Measurements from ENCODE around the gene SP9. TPM values are rescaled to one million over a fixed set of nuclear protein-coding genes. Genes with fewer than 3 reads are reported as not detected.

The SP9 gene
- total and polyA plus RNA-seq, 9 of the 15 experiments (the other 6 are each of a cell fraction or from before 2014, with no cell fraction given) = 0.04 to 0.23 (median 0.11) TPM; not detected in 3

GRCh38 chr2:174336501-174337336 lies 2.0 kb downstream of the SP9 start (continued):
- TF ChIP-seq ZNF583 (CRISPR knock-in tag; IDR thresholded peaks at IDR 0.05) (peak; percentile 41; the same call in 1 of the 2 replicates), ZNF140 (CRISPR knock-in tag; IDR thresholded peaks at IDR 0.05) (no peak), ZNF184 (CRISPR knock-in tag; IDR thresholded peaks at IDR 0.05) (no peak), SAFB2 (IDR thresholded peaks at IDR 0.05; ENCODE audit: borderline replicate concordance, low read depth, low read length, severe bottlenecking) (no peak), POLR2B (IDR thresholded peaks at IDR 0.05; ENCODE audit: low read depth, partially characterized antibody) (no peak), IRF1 (CRISPR knock-in tag; IDR thresholded peaks at IDR 0.05; ENCODE audit: borderline replicate concordance) (no peak; the same call in 1 of the 2 replicates), NFYB (IDR thresholded peaks at IDR 0.05; ENCODE audit: extremely low read depth, insufficient read length) (no peak), MTA1 (IDR thresholded peaks at IDR 0.05; ENCODE audit: borderline replicate concordance) (no peak), ZHX1 (conservative IDR thresholded peaks at IDR 0.05; ENCODE audit: low read length) (no peak), ZNF764 (CRISPR knock-in tag; IDR thresholded peaks at IDR 0.05; ENCODE audit: low read depth) (no peak), BDP1 (IDR thresholded peaks at IDR 0.05; ENCODE audit: insufficient read depth, insufficient read length) (no peak), THAP7 (CRISPR knock-in tag; IDR thresholded peaks at IDR 0.05) (no peak), MTA2 (IDR thresholded peaks at IDR 0.05; ENCODE audit: low read depth) (no peak), FIP1L1 (IDR thresholded peaks at IDR 0.05; ENCODE audit: low read depth, low read length, poor library complexity, severe bottlenecking) (peak; percentile 76), GTF2B (IDR thresholded peaks at IDR 0.05; ENCODE audit: extremely low read depth, insufficient read length) (no peak), SMAD4 (CRISPR knock-in tag; conservative IDR thresholded peaks at IDR 0.05) (peak; percentile 39; the same call in 1 of the 2 replicates), ZNF133 (CRISPR knock-in tag; IDR thresholded peaks at IDR 0.05) (no peak), FOS (IDR thresholded peaks at IDR 0.05; ENCODE audit: extremely low read depth, insufficient read length) (no peak), STAG1 (CRISPR knock-in tag; IDR thresholded peaks at IDR 0.05; ENCODE audit: borderline replicate concordance) (peak; percentile 42), ZNF311 (CRISPR knock-in tag; IDR thresholded peaks at IDR 0.05) (0 out of 2 replicates have a peak, but pooled peaks have one; percentile 60), HMG20A (CRISPR knock-in tag; conservative IDR thresholded peaks at IDR 0.05) (no peak), ZNF77 (CRISPR knock-in tag; IDR thresholded peaks at IDR 0.05) (no peak), ZNF274 (IDR thresholded peaks at IDR 0.05; ENCODE audit: borderline replicate concordance, low read depth, low read length) (no peak)
